GM12891 (cell line): Measurements from ENCODE around the gene PTGFRN.

Experiments
- DNase-seq: peaks from one replicate; pipeline ENCODE4 v3.0.0; 2011; ENCODE audit warnings: low spot score; ENCODE audit not compliant: insufficient read length
- FAIRE-seq: peaks from 2 replicates; lab custom pipeline; 2011; peaks lifted over from hg19 to GRCh38; lab: Jason Lieb, UNC
- PAX5 ChIP-seq: IDR thresholded peaks from 2 replicates; pipeline ENCODE4 v1.6.1; 2011; ENCODE audit warnings: low read length, moderate library complexity, mild to moderate bottlenecking; ENCODE audit not compliant: insufficient read depth, severe bottlenecking
- POLR2A ChIP-seq: IDR thresholded peaks from 2 replicates; pipeline ENCODE4 v1.6.1; 2011; ENCODE audit warnings: low read depth, low read length, control low read depth
- POLR2AphosphoS5 ChIP-seq: IDR thresholded peaks from 2 replicates; pipeline ENCODE4 v1.6.1; 2011; ENCODE audit warnings: low read depth, low read length, control low read depth
- POU2F2 ChIP-seq: IDR thresholded peaks from 2 replicates; pipeline ENCODE4 v1.6.1; 2011; ENCODE audit warnings: low read depth, mild to moderate bottlenecking, control low read depth, low read length, moderate library complexity
- SPI1 ChIP-seq: IDR thresholded peaks from 2 replicates; pipeline ENCODE4 v1.6.1; 2011; ENCODE audit warnings: low read depth, low read length, control low read depth
- TAF1 ChIP-seq: IDR thresholded peaks from 2 replicates; pipeline ENCODE4 v1.6.1; 2011; ENCODE audit warnings: low read depth, low read length, control low read depth

Gene PTGFRN

DNA sequence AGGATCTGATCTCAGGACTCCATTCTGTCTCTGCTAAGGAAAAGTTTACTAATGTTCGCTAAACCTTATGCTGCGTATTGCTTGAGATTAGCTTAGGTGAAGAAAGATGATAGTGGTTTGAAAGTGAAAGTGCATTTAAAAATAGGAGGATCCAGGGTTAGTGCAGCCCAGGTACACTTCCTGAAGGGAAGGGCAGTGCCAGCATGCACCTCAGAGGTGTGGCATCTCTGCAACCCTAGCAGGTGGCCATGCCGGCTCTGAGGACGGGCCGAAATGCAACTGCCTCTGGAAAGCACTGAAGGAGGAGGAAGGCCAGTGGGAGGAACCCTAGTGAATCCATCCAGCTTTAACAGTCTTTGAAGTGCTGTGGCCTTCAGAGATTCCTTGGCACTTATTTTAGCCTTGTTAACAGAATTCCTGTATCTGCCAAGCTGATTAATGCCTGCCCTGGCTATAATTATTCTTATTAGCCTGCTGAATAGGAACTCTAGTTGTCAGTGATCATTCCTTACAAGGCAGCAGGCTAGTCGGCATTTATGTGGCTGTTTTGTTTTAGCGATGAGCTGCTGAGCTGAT, 5.5 kb downstream of the PTGFRN start:
- DNase-seq (no peak), FAIRE-seq (no peak)

DNA sequence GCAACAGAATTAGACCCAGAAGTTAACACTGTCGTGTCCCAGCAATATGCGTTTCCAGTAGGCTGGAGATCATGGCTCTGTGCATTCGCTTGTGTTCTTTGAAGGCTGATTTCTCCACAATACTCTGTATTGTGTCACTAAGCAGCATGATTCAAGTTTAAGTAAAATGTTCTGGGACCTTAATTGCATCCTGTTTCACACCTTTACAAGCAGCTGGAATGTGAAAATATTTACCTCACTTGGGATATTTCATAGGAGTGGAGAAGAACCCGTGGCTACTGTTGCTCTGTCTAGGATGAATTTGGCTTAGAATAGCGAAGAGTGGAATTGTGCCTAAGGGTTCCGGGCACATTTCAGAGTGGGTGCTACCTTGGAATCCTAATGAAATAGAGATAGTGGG, 6.3 kb downstream of the PTGFRN start:
- DNase-seq (no peak), FAIRE-seq (no peak)
- TF ChIP-seq POLR2AphosphoS5 (no peak), POU2F2 (no peak), TAF1 (no peak), POLR2A (no peak), PAX5 (no peak), SPI1 (no peak)

More for the DNA sequence above, 5.5 kb downstream of the PTGFRN start:
- TF ChIP-seq SPI1 (no peak), TAF1 (no peak), PAX5 (no peak), POU2F2 (no peak), POLR2A (no peak), POLR2AphosphoS5 (no peak)

DNA sequence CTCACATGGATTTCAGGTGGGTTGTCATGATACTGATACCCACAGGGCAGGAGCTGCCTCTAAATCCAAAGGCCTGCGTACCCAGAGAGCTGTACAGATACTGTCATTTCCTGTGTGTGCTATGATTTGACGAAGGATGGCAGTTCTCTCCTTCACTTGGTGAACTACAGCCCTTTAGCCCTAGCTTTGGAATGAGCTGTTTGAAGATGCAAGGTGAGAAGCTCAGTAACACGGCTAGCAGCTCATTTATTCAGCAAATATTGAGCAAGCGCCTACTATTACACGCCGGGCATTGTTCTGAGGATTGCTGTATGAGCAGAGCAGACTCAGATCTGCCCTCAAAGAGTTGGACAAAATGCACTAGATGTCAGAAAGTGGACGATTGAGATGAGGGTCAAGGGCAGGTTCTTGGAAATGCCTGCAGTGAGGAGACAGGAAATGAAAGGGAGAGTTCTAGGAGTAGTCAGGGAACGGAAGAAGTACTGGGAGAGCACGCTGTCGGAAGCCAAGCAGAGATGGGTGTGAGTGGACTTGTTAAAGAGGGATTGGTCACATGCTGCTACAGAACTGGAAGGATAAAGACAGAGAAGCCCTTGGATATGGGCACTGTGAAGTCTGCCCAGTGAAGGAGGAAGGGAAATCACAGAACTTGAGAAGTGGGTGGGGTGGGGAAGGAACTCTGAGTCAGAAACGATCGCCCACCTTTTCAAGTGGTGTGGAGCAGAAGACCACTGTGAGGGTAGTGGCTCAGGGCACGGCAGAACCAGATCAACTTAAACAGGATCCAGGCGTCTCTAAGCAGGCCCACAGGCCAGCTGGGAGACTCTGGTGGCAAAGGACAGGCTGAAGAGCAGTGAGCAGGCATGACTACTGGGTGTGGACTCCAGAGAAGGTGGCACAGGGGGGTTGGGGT, 7.1 kb downstream of the PTGFRN start:
- DNase-seq: no peak
- FAIRE-seq: no peak
- TF ChIP-seq TAF1 (no peak), POLR2A (no peak), PAX5 (no peak), SPI1 (no peak), POLR2AphosphoS5 (no peak), POU2F2 (no peak)

DNA sequence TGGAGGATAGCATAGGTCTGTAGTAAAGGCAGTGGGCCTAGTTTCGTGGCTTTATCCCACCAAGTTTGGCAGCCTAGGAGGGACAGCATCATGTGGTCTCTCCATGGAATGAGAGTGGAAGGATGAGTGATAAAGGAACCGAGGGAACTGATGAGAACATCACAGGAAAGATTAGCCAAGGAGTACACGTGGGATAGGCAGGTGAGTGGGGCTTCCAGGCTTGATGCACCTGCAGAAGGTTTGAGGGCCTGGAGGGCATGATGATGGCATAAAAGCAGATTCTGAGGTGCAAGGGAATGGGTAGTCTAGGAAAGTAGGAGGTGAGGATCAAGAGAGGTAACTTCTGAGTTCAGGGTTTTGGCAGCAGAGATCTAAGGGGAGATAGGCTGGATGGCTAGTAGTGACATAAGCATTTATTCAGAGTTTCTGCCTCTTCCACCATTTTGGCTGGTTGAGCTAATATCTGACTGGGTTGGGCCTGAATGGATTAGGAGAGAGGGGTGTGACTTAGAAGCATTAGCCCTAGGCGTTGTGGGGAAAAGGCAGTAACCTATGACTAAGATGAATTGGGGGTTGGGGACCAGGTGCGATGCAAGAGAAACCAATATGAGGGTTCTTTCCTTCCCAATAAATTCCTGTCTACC, 9.1 kb downstream of the PTGFRN start:
- FAIRE-seq (no peak), DNase-seq (no peak)
- TF ChIP-seq SPI1 (no peak), POLR2AphosphoS5 (no peak)

DNA sequence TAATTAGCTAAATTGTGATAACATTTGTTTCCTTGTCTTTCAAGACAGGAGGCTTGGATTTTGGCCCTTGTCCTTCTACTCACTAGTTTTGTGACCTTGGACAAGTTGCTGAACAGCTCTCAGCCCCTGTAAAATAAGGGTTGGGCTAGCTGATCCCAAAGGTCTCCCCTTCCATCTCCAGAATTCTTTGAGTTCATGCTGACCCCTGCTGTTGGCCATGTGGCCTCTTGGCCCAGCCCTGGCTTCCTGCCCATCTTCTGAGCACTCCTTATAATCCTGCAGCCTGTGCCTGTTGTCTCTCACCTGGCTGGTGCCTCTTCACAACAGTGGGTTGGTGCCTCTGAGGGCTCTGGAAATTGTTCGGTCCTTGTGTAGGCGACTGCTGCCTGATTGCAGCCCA, 10.1 kb downstream of the PTGFRN start:
- DNase-seq (no peak), FAIRE-seq (no peak)
- TF ChIP-seq POLR2A (no peak), POLR2AphosphoS5 (no peak), TAF1 (no peak)

DNA sequence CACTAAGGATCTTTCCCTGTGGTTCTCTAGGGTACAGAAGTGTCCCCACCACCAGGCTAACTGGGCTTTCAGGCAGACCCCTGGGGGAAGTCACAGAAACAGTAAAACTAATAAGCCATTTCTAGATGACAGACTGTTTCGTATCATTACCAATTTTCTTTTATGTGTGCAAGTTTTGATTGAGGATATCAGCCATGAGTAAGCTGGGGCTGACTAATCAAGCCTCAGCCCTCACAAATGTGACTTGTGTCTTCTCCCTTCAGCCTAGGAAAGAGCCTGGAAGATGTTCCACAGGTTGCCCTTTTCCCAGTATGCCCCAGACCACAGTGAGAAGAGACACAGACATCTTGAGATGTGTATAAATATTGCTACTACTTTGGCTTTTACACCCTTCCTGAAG, 10.5 kb downstream of the PTGFRN start:
- FAIRE-seq (no peak), DNase-seq (no peak)
- TF ChIP-seq POLR2A (no peak), PAX5 (no peak), TAF1 (no peak), POU2F2 (no peak), SPI1 (no peak), POLR2AphosphoS5 (no peak)

DNA sequence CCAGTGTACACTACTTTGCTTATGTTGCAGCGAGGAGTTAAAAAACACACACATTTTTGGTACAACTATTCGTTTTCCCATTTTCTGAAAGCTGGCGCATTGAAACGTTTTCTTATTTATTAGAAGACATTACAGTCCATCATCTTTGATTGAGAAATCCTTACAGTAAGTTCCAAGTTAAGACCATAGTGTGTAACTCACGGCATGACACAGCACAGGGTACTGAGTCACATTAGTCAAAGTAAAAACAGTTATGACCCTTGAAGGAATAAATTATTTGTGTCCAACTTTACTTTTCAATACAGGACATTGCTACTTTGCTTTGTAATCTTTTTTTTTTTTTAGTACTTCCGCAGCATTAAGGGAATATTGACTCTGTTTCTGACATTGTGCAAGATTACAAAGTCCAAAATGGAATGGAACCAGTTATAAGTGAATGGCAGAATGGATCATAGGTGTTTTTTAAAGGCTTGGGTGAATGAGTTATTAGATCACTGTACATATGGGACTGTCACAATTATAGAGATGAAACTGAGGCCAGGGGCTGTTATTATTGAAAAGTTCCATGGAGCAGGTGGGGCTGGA, 11.7 kb downstream of the PTGFRN start:
- TF ChIP-seq SPI1 (no peak), TAF1 (no peak), POLR2AphosphoS5 (no peak), POU2F2 (no peak), POLR2A (no peak), PAX5 (no peak)
- DNase-seq (no peak), FAIRE-seq (no peak)

DNA sequence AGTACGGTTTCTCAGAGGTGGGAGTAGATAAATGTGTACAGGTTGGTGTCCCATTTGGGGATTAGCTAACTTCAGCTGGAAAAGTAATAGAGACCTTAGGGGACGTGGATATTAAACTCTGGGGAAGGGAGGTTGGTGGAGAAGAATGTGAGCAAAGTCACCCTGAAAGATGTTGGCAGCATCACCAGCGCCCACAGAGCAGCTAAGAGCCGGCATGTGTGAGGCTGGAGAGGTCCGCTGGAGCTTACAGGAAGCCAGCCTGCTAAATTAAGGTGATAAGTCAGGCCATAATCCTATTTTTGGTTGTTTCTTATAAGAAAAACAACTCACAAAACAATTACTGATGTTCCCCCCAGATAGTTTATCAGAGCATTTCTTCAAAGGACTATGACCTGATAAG, 12.2 kb downstream of the PTGFRN start:
- no peak for DNase-seq
- TF ChIP-seq POLR2AphosphoS5 (no peak), POLR2A (no peak), POU2F2 (no peak), SPI1 (no peak), PAX5 (no peak), TAF1 (no peak)
- no peak for FAIRE-seq

DNA sequence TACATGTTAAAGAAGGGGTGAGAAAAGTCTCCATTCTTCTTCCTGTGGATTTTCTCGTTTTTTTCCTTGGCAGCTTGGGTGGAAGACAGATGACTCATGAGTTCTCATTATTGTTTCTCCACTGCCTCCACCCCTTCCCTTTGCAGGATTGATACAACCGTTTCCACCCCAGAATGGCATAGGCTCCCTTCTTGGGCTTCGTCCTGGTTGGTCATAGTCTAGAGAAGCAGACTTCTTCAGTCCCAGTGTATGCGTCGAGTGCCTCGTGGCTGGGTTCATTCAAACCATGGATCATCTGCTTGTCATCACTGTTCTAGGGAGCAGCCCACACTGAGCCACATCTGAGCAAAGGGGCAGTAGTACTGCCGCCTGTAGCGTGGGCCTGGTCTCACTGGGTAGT, 13.7 kb downstream of the PTGFRN start:
- no peak for TF ChIP-seq PAX5
- no peak for TF ChIP-seq POLR2AphosphoS5
- no peak for TF ChIP-seq TAF1
- no peak for TF ChIP-seq POU2F2
- TF ChIP-seq SPI1: no peak
- TF ChIP-seq POLR2A: no peak
- no peak for DNase-seq
- no peak for FAIRE-seq
